Pancreas (tissue), 10 donors: Measurements from ENCODE around the gene KRTAP1-4. TPM values are rescaled to one million over a fixed set of nuclear protein-coding genes. Genes with fewer than 3 reads are reported as not detected.
"Not testable (repeated sequence)": the region's sequence is repeated elsewhere in the genome, so short reads cannot be mapped to it uniquely, and the experiment has no call there.

ENCODE experiments used
- ATAC-seq, 4 donors: fragments of 200-7000 bp; cut with Tn5 transposase; one replicate each; pipeline versions ENCODE4 v1.8.0 to v1.9.1; 2020; ENCODE audit warnings: mild to moderate bottlenecking in 4 of 4, moderate library complexity in 4 of 4
- DNase-seq, 6 donors: peaks; one replicate each; pipeline ENCODE4 v3.0.0-alpha.2; 2020
- FAIRE-seq: peaks from 2 replicates; lab custom pipeline; 2012; peaks lifted over from hg19 to GRCh38; lab: Jason Lieb, UNC
- H3K27ac ChIP-seq, 4 donors: fragments of 200-600 bp; sonication (generic); 1 replicate in 3 of 4; 2 replicates in 1 of 4; pipeline versions ENCODE4 v1.5.0 to v1.8.0; 2020
- H3K27me3 ChIP-seq, 4 donors: fragments of 200-600 bp; one replicate each; pipeline ENCODE4 v1.8.0; 2021
- H3K36me3 ChIP-seq, 3 donors: fragments of 200-600 bp; sonication (generic) in 1 of 3; one replicate each; pipeline versions ENCODE4 v1.5.0 to v1.8.0; 2020 to 2021
- H3K4me1 ChIP-seq, 3 donors: fragments of 200-600 bp; one replicate each; pipeline ENCODE4 v1.8.0; 2021
- H3K4me3 ChIP-seq, 4 donors: fragments of 200-600 bp; sonication (generic) in 2 of 4; one replicate each; pipeline versions ENCODE4 v1.5.0 to v1.8.0; 2020 to 2021
- H3K9me3 ChIP-seq, 4 donors: fragments of 200-600 bp; one replicate each; pipeline ENCODE4 v1.8.0; 2021
- WGBS, 2 donors: extraction: QIAGEN DNeasy Blood & Tissue Kit; methylation state at CpG; one replicate each; pipeline ENCODE4 v1.1.7; 2013; 5-methylcytosine and 5-hydroxymethylcytosine counted together
- intact Hi-C, 3 donors: fragments of 100-400 bp; cut with DNase I; formaldehyde crosslinking; loops; one replicate each; pipeline versions ENCODE4 v1.11.1 to v1.14.2; 2022
- polyA plus RNA-seq, 2 donors: library from polyadenylated mRNA; stranded (reverse); fragments of 200-250 nt; gene quantifications; one replicate each; pipeline ENCODE4 v1.2.3, GENCODE V29; 2013
- total RNA-seq, 6 donors: library from RNA; stranded (reverse); fragmentation: NEBNext Ultra II Directional in 4 of 6; extraction: Animal tissue kit (Norgen Biotek cat#: 25700) in 4 of 6; gene quantifications; one replicate each; pipeline versions ENCODE4 v1.2.1 to v1.2.4, GENCODE V29; 2021 to 2023
- TF ChIP-seq, protein P1 (sequence below), 4 donors: fragments of 200-600 bp; sonication (generic) in 3 of 4; IDR thresholded peaks; one replicate each; pipeline versions ENCODE4 v1.5.0 to v1.8.0; 2021; ENCODE audit warnings: antibody characterized with exemption in 4 of 4
- donor health status: healthy with polysubstance abuse.
- donor health status: DM: no; HTN: no; CAD: no; lungs with moderate emphysema.
- donor health status: DM: no; HTN: no; CAD: no.
- donor health status: control.
- donor health status: control.
- donor health status: Bipolar disorder and iron deficiency.
- donor health status: DM: yes; HTN: yes; CAD: no.
- donor health status: DM: no; HTN: no; CAD: no.
- donor health status: DM: no; HTN: no; CAD: no.
- donor health status: DM: yes; HTN: yes; CAD: no.

The KRTAP1-4 gene
- total and polyA plus RNA-seq, 8 donors: not detected

- Histone ChIP-seq H3K4me3 (no peak overlapping the region), H3K36me3 (no peaks in the 10 kb centered on the region), H3K9me3 (no peaks in the 10 kb centered on the region), H3K27me3 (no peaks in the 10 kb centered on the region), H3K4me1 (no peaks in the 10 kb centered on the region), H3K27ac (no peak overlapping the region)
- TF ChIP-seq, protein P1, sequence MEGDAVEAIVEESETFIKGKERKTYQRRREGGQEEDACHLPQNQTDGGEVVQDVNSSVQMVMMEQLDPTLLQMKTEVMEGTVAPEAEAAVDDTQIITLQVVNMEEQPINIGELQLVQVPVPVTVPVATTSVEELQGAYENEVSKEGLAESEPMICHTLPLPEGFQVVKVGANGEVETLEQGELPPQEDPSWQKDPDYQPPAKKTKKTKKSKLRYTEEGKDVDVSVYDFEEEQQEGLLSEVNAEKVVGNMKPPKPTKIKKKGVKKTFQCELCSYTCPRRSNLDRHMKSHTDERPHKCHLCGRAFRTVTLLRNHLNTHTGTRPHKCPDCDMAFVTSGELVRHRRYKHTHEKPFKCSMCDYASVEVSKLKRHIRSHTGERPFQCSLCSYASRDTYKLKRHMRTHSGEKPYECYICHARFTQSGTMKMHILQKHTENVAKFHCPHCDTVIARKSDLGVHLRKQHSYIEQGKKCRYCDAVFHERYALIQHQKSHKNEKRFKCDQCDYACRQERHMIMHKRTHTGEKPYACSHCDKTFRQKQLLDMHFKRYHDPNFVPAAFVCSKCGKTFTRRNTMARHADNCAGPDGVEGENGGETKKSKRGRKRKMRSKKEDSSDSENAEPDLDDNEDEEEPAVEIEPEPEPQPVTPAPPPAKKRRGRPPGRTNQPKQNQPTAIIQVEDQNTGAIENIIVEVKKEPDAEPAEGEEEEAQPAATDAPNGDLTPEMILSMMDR (IDR thresholded peaks at IDR 0.05): no peak
- intact Hi-C loops: no loop called here
- DNase-seq (no peak), ATAC-seq (no peak), FAIRE-seq (no peak)
- WGBS, 2 donors: 81 to 88% methylated on average over 3 of the region's 3 CpGs
These were observed 25.6 kb downstream of the KRTAP1-4 start for GRCh38 chr17:41004397-41004796.

DNA sequence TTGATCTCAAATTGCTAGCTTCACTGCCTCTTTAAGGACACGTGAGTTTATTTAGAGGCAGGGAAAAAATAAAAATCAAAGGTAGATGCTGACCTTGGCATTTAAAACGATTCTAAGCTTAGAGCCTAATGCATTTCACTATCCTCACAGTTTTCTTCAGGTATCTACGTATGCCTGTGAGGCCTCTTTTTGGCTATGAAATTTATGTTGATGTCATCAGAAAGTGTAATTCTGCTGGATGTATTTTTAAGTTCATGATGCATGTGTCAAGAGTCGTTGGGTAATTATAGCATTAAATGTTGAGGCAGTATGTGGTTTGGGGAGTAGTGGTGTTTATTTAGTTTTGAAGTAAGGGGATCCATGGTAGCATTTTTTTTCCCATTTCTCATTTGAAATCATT, 26.1 kb downstream of the KRTAP1-4 start:
- TF ChIP-seq, protein P1 (IDR thresholded peaks at IDR 0.05): no peak
- FAIRE-seq: no peak
- 43 to 48% methylated on average over 4 of the region's 4 CpGs for WGBS, 2 donors

GRCh38 chr17:41002814-41003213, 27.2 kb downstream of the KRTAP1-4 start:
- FAIRE-seq (no peak), DNase-seq (no peak), ATAC-seq (no peak)
- H3K36me3 ChIP-seq: no peaks in the 10 kb centered on the region
- no peaks in the 10 kb centered on the region for H3K27me3 ChIP-seq
- TF ChIP-seq, protein P1 (IDR thresholded peaks at IDR 0.05): no peak
- intact Hi-C loops: no loop called here
- no peaks in the 10 kb centered on the region for H3K4me1 ChIP-seq
- no peaks in the 10 kb centered on the region for H3K9me3 ChIP-seq
- H3K27ac ChIP-seq: no peak overlapping the region
- WGBS, 2 donors: 35 to 40% methylated on average over 5 of the region's 5 CpGs
- no peak overlapping the region for H3K4me3 ChIP-seq

More for the DNA sequence above, 26.1 kb downstream of the KRTAP1-4 start:
- Histone ChIP-seq H3K4me3 (no peak overlapping the region), H3K9me3 (no peaks in the 10 kb centered on the region), H3K27me3 (no peaks in the 10 kb centered on the region), H3K27ac (no peak overlapping the region), H3K4me1 (no peaks in the 10 kb centered on the region), H3K36me3 (no peaks in the 10 kb centered on the region)
- DNase-seq (no peak), ATAC-seq (no peak)
- intact Hi-C loops: no loop called here

DNA sequence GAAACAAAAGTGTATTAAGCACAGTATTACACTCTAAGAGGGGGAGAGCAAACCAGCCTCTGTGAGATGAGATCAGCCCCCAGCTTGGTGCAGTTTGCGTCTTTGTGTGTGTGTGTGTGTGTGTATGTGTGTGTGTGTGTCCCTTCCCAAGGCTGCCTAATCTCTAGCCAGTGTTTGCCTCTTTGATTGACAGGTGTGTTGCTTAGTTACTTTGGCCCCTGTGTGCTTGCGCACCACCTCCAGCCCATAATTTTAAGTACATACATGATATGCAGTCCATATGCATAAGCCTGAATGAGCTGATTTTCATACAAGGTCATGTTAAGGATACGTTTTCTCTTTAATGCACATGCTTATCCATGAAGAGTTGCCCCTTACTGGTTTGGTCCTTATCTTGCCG, 28.2 kb downstream of the KRTAP1-4 start:
- intact Hi-C loops: no loop called here

GRCh38 chr17:40999563-40999962, 30.4 kb downstream of the KRTAP1-4 start, which contains the start of gene KRTAP3-2:
KRTAP3-2 (minus strand) TSS chr17:40999906; CDS start chr17:40999853, 53 bp downstream.
- ATAC-seq, H3K4me1 ChIP-seq, FAIRE-seq, H3K36me3 ChIP-seq, H3K9me3 ChIP-seq, H3K4me3 ChIP-seq, intact Hi-C loops, DNase-seq, H3K27me3 ChIP-seq, H3K27ac ChIP-seq: not testable (repeated sequence)
- WGBS, 2 donors: 68 to 91% methylated on average over 6 of the region's 6 CpGs

More for the DNA sequence above, 28.2 kb downstream of the KRTAP1-4 start:
- 57 to 71% methylated on average over 4 of the region's 4 CpGs for WGBS, 2 donors
- no peaks in the 10 kb centered on the region for H3K4me1 ChIP-seq
- no peaks in the 10 kb centered on the region for H3K27me3 ChIP-seq
- DNase-seq (no peak), ATAC-seq (no peak), FAIRE-seq (no peak)
- H3K9me3 ChIP-seq: no peaks in the 10 kb centered on the region
- no peak overlapping the region for H3K27ac ChIP-seq
- no peak overlapping the region for H3K4me3 ChIP-seq
- TF ChIP-seq, protein P1 (IDR thresholded peaks at IDR 0.05): no peak
- no peaks in the 10 kb centered on the region for H3K36me3 ChIP-seq
